ENCODE results near the gene FAM169A.

Gene FAM169A

DNA sequence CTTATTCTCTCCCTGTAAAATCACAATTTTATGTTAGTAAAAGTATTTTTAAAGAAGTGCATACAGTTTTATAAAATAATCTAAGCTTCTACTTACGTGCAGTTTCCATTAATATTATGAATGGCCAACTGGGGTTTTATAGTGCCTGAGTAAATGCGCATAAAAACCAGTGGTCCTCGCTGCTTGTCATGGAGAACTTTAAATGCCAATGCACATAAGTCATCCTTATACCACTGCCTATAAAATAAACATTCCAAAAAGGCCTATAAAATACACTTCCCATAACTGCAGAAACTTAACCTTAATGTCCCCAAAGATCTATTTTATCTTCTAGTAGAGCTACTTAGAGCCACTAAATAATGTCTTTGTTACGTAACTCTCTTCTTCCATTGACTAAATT, 127.8 kb downstream of the FAM169A start:
- Histone ChIP-seq H3K4me1 (ENCODE audit: insufficient read depth, poor library complexity, severe bottlenecking) (no peaks in the 10 kb centered on the region), H3K4me3 (ENCODE audit: severe bottlenecking) (no peak overlapping the region), H3K9me3 (ENCODE audit: severe bottlenecking) (no peaks in the 10 kb centered on the region), H3K36me3 (ENCODE audit: low read depth) (peaks cover 95% of the 10 kb centered on the region), H3K27me3 (ENCODE audit: insufficient read depth, poor library complexity, severe bottlenecking) (no peaks in the 10 kb centered on the region), H3K27ac (ENCODE audit: poor library complexity, severe bottlenecking) (no peak overlapping the region)
- DNase-seq (ENCODE audit: low spot score) (no peak), ATAC-seq (ENCODE audit: low read depth) (no peak)
- TF ChIP-seq, protein P1, sequence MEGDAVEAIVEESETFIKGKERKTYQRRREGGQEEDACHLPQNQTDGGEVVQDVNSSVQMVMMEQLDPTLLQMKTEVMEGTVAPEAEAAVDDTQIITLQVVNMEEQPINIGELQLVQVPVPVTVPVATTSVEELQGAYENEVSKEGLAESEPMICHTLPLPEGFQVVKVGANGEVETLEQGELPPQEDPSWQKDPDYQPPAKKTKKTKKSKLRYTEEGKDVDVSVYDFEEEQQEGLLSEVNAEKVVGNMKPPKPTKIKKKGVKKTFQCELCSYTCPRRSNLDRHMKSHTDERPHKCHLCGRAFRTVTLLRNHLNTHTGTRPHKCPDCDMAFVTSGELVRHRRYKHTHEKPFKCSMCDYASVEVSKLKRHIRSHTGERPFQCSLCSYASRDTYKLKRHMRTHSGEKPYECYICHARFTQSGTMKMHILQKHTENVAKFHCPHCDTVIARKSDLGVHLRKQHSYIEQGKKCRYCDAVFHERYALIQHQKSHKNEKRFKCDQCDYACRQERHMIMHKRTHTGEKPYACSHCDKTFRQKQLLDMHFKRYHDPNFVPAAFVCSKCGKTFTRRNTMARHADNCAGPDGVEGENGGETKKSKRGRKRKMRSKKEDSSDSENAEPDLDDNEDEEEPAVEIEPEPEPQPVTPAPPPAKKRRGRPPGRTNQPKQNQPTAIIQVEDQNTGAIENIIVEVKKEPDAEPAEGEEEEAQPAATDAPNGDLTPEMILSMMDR (IDR thresholded peaks at IDR 0.05; ENCODE audit: poor library complexity, severe bottlenecking) = no peak

DNA sequence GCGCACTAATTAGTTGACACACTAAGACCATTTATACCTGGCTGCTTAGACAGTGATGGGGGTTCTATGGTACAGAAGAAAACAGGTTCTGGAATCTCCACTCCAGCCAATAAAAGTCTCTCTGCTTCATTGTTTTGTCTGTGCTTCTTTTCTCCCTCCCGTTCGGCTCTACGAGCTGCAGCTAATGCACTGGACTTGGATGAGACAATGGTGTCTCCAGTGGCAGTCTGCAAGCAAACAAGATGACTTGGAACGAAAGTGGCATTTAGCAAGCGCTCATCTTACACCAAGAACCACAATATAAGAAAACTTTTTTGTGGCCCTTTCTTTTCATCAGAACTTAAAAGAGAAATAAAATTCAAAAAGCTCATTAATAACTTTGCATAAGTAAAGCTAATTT, 129.4 kb downstream of the FAM169A start:
- TF ChIP-seq, protein P1 (IDR thresholded peaks at IDR 0.05; ENCODE audit: poor library complexity, severe bottlenecking) = no peak
- H3K27ac ChIP-seq (ENCODE audit: poor library complexity, severe bottlenecking) = no peak overlapping the region

More for the DNA sequence above, 129.4 kb downstream of the FAM169A start:
- ATAC-seq (ENCODE audit: low read depth) (no peak), DNase-seq (ENCODE audit: low spot score) (no peak)
- Histone ChIP-seq H3K36me3 (ENCODE audit: low read depth) (peaks cover 98% of the 10 kb centered on the region), H3K9me3 (ENCODE audit: severe bottlenecking) (no peaks in the 10 kb centered on the region), H3K27me3 (ENCODE audit: insufficient read depth, poor library complexity, severe bottlenecking) (no peaks in the 10 kb centered on the region), H3K4me3 (ENCODE audit: severe bottlenecking) (no peak overlapping the region), H3K4me1 (ENCODE audit: insufficient read depth, poor library complexity, severe bottlenecking) (no peaks in the 10 kb centered on the region)

Measured in RWPE2 (cell line).